ENCODE data around the gene PPP2R2B.

Gene PPP2R2B

GRCh38 chr5:146761811-146762210, 116.7 kb downstream of the PPP2R2B start:
- no peak overlapping the region for H3K4me3 Mint-ChIP-seq
- no peaks in the 10 kb centered on the region for H3K27me3 Mint-ChIP-seq
- no peaks in the 10 kb centered on the region for H3K9me3 Mint-ChIP-seq
- H3K4me1 Mint-ChIP-seq: peaks cover 43% of the 10 kb centered on the region
- no peaks in the 10 kb centered on the region for H3K36me3 Mint-ChIP-seq (ENCODE audit: insufficient read depth)
- H3K27ac Mint-ChIP-seq (ENCODE audit: low read depth): no peak overlapping the region
- ATAC-seq (replicated peaks; ENCODE audit: extremely low read depth, poor library complexity, severe bottlenecking): no peak
- DNase-seq (ENCODE audit: low spot score in 2 of 2): no peak

DNA sequence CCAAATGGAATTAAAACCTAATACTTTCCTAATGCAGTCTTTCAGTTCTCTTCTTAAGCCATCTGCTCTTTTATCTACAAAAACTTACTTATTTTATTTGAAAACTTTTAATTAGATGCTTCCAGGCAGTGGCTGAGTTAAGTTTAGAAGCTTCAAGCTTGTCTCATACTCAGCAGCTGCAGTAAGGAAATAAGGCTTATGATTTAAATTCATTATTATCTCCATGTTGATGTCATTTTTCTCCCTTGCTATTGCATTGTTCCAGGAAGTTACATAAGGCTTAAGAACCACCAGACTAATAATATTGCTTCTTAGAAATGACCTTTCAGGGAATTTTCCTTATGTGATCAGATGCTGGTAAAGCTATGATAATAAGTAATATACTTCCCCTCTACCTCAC, 119.6 kb downstream of the PPP2R2B start:
- Mint-ChIP-seq H3K4me1 (peaks cover 39% of the 10 kb centered on the region), H3K36me3 (ENCODE audit: insufficient read depth) (no peaks in the 10 kb centered on the region), H3K27me3 (no peaks in the 10 kb centered on the region), H3K4me3 (no peak overlapping the region), H3K9me3 (no peaks in the 10 kb centered on the region), H3K27ac (ENCODE audit: low read depth) (no peak overlapping the region)
- no peak for DNase-seq (ENCODE audit: low spot score in 2 of 2)
- no peak for ATAC-seq (replicated peaks; ENCODE audit: extremely low read depth, poor library complexity, severe bottlenecking)

DNA sequence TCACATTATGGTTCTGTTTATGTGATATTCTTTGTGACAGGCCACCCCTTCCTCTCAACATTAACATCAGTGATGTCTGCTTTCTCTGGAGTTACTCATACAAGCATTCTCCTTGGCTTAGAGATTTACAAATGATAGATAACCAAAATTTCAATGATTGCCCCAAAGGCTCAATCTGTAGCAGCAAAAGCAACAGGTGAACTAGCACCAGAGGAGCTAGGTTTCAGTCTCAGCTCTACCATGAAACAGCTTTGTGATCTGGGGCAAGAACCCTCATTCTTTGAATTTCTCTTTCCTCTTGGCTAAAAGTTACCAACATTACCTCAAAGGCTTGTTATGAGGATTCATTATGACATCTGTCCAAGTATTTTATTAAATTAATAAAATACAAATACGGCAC, 120.5 kb downstream of the PPP2R2B start:
- Mint-ChIP-seq H3K4me1 (peaks cover 48% of the 10 kb centered on the region), H3K27ac (ENCODE audit: low read depth) (no peak overlapping the region), H3K9me3 (no peaks in the 10 kb centered on the region), H3K4me3 (no peak overlapping the region), H3K27me3 (no peaks in the 10 kb centered on the region), H3K36me3 (ENCODE audit: insufficient read depth) (no peaks in the 10 kb centered on the region)
- no peak for ATAC-seq (replicated peaks; ENCODE audit: extremely low read depth, poor library complexity, severe bottlenecking)
- DNase-seq (ENCODE audit: low spot score in 2 of 2): no peak

DNA sequence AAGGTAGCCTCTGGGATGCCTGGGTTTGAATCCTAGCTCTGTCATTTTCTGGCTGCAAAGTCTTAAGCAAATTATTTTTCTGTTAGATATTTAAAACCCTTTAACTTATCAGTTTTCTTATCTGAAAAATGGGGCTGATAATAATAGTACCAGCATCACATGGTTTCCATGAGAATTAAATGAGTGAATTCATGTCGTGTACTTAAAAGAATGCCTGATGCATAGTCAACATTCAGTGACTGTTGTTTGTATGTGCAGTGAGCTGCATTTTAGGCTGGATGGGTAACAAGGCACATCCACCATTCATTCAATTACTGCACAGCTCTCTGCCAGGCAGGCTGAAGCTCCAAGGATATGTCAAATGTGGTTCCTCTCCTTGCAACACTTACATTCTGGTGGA, 122.0 kb downstream of the PPP2R2B start:
- Mint-ChIP-seq H3K27ac (ENCODE audit: low read depth) (peak overlapping the region; percentile 26), H3K36me3 (ENCODE audit: insufficient read depth) (peaks cover 3% of the 10 kb centered on the region), H3K4me3 (no peak overlapping the region), H3K4me1 (peaks cover 63% of the 10 kb centered on the region), H3K9me3 (no peaks in the 10 kb centered on the region), H3K27me3 (no peaks in the 10 kb centered on the region)
- DNase-seq (ENCODE audit: low spot score in 2 of 2): no peak
- ATAC-seq (replicated peaks; ENCODE audit: extremely low read depth, poor library complexity, severe bottlenecking): no peak

DNA sequence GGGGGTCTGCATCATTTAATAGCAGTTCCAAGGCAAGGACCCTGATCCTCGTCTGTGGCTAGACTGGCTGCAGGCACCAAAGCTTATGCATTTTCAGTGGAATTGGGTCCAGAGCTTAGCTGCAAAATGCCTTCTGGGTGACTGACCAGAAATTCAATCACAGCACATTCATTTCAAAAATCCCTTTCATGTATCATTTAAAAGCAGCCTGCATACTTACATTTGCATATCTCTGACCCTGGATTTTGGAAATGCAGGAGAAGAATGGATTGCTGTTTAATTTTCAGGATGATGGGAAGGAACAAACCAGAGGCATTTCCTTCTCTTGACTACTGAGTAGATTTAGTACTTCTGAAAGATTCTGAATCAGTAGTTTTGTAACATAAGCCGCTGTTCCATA, 122.8 kb downstream of the PPP2R2B start:
- H3K27me3 Mint-ChIP-seq: no peaks in the 10 kb centered on the region
- H3K36me3 Mint-ChIP-seq (ENCODE audit: insufficient read depth): peaks cover 4% of the 10 kb centered on the region
- H3K4me3 Mint-ChIP-seq: no peak overlapping the region
- H3K9me3 Mint-ChIP-seq: no peaks in the 10 kb centered on the region
- ATAC-seq (replicated peaks; ENCODE audit: extremely low read depth, poor library complexity, severe bottlenecking): no peak
- no peak overlapping the region for H3K27ac Mint-ChIP-seq (ENCODE audit: low read depth)
- no peak for DNase-seq (ENCODE audit: low spot score in 2 of 2)
- H3K4me1 Mint-ChIP-seq: peaks cover 70% of the 10 kb centered on the region

GRCh38 chr5:146754621-146755020, 123.9 kb downstream of the PPP2R2B start:
- peak overlapping the region; percentile 62 for H3K4me3 Mint-ChIP-seq

GRCh38 chr5:146753641-146754040, 124.9 kb downstream of the PPP2R2B start:
- peaks cover 4% of the 10 kb centered on the region for H3K36me3 Mint-ChIP-seq (ENCODE audit: insufficient read depth)
- no peaks in the 10 kb centered on the region for H3K27me3 Mint-ChIP-seq
- peak overlapping the region; percentile 62 for H3K4me3 Mint-ChIP-seq
- H3K4me1 Mint-ChIP-seq: peaks cover 61% of the 10 kb centered on the region
- no peak for DNase-seq (ENCODE audit: low spot score in 2 of 2)
- no peaks in the 10 kb centered on the region for H3K9me3 Mint-ChIP-seq
- H3K27ac Mint-ChIP-seq (ENCODE audit: low read depth): peak overlapping the region; percentile 80
- no peak for ATAC-seq (replicated peaks; ENCODE audit: extremely low read depth, poor library complexity, severe bottlenecking)

More at GRCh38 chr5:146754621-146755020, 123.9 kb downstream of the PPP2R2B start:
- Mint-ChIP-seq H3K9me3 (no peaks in the 10 kb centered on the region), H3K4me1 (peaks cover 71% of the 10 kb centered on the region), H3K36me3 (ENCODE audit: insufficient read depth) (peaks cover 4% of the 10 kb centered on the region), H3K27me3 (no peaks in the 10 kb centered on the region), H3K27ac (ENCODE audit: low read depth) (peak overlapping the region; percentile 80)
- DNase-seq (ENCODE audit: low spot score in 2 of 2) (no peak), ATAC-seq (replicated peaks; ENCODE audit: extremely low read depth, poor library complexity, severe bottlenecking) (no peak)

GRCh38 chr5:146751781-146752401, 126.7 kb downstream of the PPP2R2B start:
- Mint-ChIP-seq H3K27ac (ENCODE audit: low read depth) (peak overlapping the region; percentile 80), H3K4me3 (peak overlapping the region; percentile 62), H3K36me3 (ENCODE audit: insufficient read depth) (peaks cover 4% of the 10 kb centered on the region), H3K27me3 (no peaks in the 10 kb centered on the region), H3K9me3 (no peaks in the 10 kb centered on the region), H3K4me1 (peaks cover 54% of the 10 kb centered on the region)
- DNase-seq (ENCODE audit: low spot score in 2 of 2) (peak; percentile 22 to 75), ATAC-seq (replicated peaks; ENCODE audit: extremely low read depth, poor library complexity, severe bottlenecking) (peak; percentile 100)

- H3K4me1 Mint-ChIP-seq: peaks cover 57% of the 10 kb centered on the region
These were observed 127.5 kb downstream of the PPP2R2B start for GRCh38 chr5:146751054-146751453.

DNA sequence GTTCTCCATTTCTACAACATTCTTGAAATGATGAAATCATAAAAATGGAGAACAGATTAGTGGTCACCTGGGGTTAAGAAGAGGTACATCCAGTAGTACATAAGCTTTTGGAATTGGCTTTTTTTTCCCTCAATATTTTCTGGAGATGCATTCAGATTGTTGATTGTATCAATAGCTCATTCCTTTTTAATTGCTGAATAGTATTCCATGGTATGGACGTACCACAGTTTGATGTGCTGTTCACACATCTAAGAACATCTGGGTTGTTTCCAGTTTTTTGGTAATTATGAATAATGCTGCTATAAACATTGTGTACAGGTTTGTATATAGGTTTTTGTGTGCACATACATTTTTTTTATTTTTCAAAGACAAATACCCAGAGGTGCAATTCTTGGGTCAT, 130.0 kb downstream of the PPP2R2B start:
- Mint-ChIP-seq H3K9me3 (no peaks in the 10 kb centered on the region), H3K4me3 (no peak overlapping the region), H3K27ac (ENCODE audit: low read depth) (no peak overlapping the region), H3K4me1 (peaks cover 53% of the 10 kb centered on the region), H3K27me3 (no peaks in the 10 kb centered on the region), H3K36me3 (ENCODE audit: insufficient read depth) (peaks cover 7% of the 10 kb centered on the region)
- ATAC-seq (replicated peaks; ENCODE audit: extremely low read depth, poor library complexity, severe bottlenecking): no peak
- no peak for DNase-seq (ENCODE audit: low spot score in 2 of 2)

More at GRCh38 chr5:146751054-146751453, 127.5 kb downstream of the PPP2R2B start:
- peak overlapping the region; percentile 25 for H3K4me3 Mint-ChIP-seq
- H3K9me3 Mint-ChIP-seq: no peaks in the 10 kb centered on the region
- peaks cover 4% of the 10 kb centered on the region for H3K36me3 Mint-ChIP-seq (ENCODE audit: insufficient read depth)
- H3K27me3 Mint-ChIP-seq: no peaks in the 10 kb centered on the region
- H3K27ac Mint-ChIP-seq (ENCODE audit: low read depth): peak overlapping the region; percentile 80
- DNase-seq (ENCODE audit: low spot score in 2 of 2) (no peak), ATAC-seq (replicated peaks; ENCODE audit: extremely low read depth, poor library complexity, severe bottlenecking) (no peak)

DNA sequence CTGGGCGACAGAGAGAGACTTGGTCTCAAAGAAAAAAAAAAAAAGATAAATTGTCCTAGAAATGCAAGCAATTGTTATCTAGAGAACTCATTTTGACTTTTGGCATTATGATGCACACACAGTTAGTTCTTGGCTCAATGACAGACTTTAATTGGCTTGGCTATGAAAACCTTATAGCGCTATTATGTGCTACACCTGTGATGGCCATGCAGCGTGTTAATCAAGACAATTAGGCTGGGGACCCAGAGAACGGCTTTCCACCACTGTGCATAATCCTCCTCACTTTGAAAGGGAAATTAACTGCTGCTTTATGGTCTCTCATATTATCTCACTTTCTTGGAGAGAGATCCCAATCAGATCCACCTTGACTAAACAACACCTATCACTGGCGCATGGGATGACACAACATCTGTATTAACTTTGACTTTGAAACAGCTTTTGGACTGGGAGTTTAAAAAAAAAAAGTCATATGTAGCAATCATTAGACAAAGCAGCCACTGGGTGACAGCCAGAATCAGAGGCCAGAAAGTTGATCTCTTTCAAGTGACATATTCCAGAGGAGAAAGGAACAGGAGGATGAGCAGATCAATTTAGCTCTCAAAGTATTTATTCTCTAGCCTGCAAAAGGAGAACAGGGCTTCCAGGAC, 132.5 kb downstream of the PPP2R2B start:
- Mint-ChIP-seq H3K27ac (ENCODE audit: low read depth) (no peak overlapping the region), H3K4me1 (peaks cover 28% of the 10 kb centered on the region), H3K9me3 (no peaks in the 10 kb centered on the region), H3K4me3 (no peak overlapping the region), H3K36me3 (ENCODE audit: insufficient read depth) (peaks cover 3% of the 10 kb centered on the region), H3K27me3 (no peaks in the 10 kb centered on the region)
- ATAC-seq (replicated peaks; ENCODE audit: extremely low read depth, poor library complexity, severe bottlenecking): no peak
- no peak for DNase-seq (ENCODE audit: low spot score in 2 of 2)

DNA sequence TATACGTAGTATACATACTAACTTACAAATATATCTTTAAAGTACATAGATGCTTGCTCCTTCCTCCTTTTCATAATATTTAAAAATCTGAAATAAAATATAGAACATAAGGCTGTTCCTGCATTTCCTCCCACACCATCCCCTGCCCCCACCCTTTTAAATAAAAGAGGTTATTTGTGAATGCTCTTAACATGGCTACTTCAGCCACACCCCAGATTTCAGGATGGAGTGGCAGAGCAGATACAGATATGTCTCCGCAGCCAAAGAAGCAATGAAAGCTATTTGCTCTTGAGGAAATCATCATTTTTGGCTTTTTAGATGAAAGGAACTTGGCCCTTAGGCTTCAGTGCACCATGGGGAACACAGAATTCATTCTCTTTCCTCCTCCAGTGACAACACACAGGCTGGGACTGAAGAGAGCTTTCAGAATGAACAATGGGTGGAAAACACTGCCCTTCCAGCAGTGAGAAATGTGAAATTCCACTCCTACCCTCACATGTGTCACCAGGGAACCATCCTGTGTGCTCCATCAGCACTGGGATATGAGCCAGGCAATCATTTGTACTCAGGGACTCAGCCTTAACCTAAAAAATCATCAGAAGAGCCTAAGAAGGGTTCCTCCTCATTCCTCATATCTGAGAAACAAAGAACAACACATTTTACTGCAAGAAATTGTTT, 134.3 kb downstream of the PPP2R2B start:
- Mint-ChIP-seq H3K27ac (ENCODE audit: low read depth) (no peak overlapping the region), H3K4me1 (peaks cover 31% of the 10 kb centered on the region), H3K4me3 (no peak overlapping the region), H3K27me3 (no peaks in the 10 kb centered on the region), H3K9me3 (no peaks in the 10 kb centered on the region), H3K36me3 (ENCODE audit: insufficient read depth) (peaks cover 3% of the 10 kb centered on the region)
- no peak for DNase-seq (ENCODE audit: low spot score in 2 of 2)
- no peak for ATAC-seq (replicated peaks; ENCODE audit: extremely low read depth, poor library complexity, severe bottlenecking)

Data from central memory CD8-positive, alpha-beta T cell (primary cell).